HEK293 (cell line): ENCODE data around the gene SOX9.
A peak's percentile ranks its signal among the peaks of the same experiment; 100 is the strongest.

Experiments used
- EGR2 ChIP-seq: fragments of 450-650 bp; formaldehyde crosslinking; IDR thresholded peaks from 2 replicates; pipeline ENCODE4 v1.5.1; 2016; ENCODE audit warnings: low read depth, missing biosample characterization, missing genetic modification characterization
- GFI1B ChIP-seq: fragments of 450-650 bp; formaldehyde crosslinking; IDR thresholded peaks from 2 replicates; pipeline ENCODE4 v1.5.1; 2016; ENCODE audit warnings: missing biosample characterization, missing genetic modification characterization
- KLF10 ChIP-seq: fragments of 450-650 bp; IDR thresholded peaks from 2 replicates; pipeline ENCODE4 v1.5.1; 2018; ENCODE audit warnings: missing biosample characterization, mild to moderate bottlenecking, missing genetic modification characterization
- KLF7 ChIP-seq: fragments of 450-650 bp; formaldehyde crosslinking; IDR thresholded peaks from 2 replicates; pipeline ENCODE4 v1.5.1; 2016; ENCODE audit warnings: missing biosample characterization, missing genetic modification characterization, borderline replicate concordance
- OSR2 ChIP-seq: fragments of 450-650 bp; formaldehyde crosslinking; IDR thresholded peaks from 2 replicates; pipeline ENCODE4 v1.5.1; 2016; ENCODE audit warnings: missing biosample characterization, missing genetic modification characterization
- WT1 ChIP-seq: fragments of 450-650 bp; formaldehyde crosslinking; IDR thresholded peaks from 2 replicates; pipeline ENCODE4 v1.5.1; 2016; ENCODE audit warnings: missing biosample characterization, missing genetic modification characterization
- ZBTB7A ChIP-seq: fragments of 450-650 bp; formaldehyde crosslinking; IDR thresholded peaks from 2 replicates; pipeline ENCODE4 v1.5.1; 2016; ENCODE audit warnings: low read depth, missing biosample characterization, missing genetic modification characterization
- ZFHX2 ChIP-seq: fragments of 450-650 bp; formaldehyde crosslinking; conservative IDR thresholded peaks from 2 replicates; pipeline ENCODE4 v1.5.1; 2016; ENCODE audit warnings: missing biosample characterization, missing genetic modification characterization
- ZNF133 ChIP-seq: fragments of 450-650 bp; formaldehyde crosslinking; IDR thresholded peaks from 2 replicates; pipeline ENCODE4 v1.5.1; 2016; ENCODE audit warnings: missing biosample characterization, missing genetic modification characterization
- ZNF146 ChIP-seq: fragments of 450-650 bp; formaldehyde crosslinking; IDR thresholded peaks from 2 replicates; pipeline ENCODE4 v1.5.1; 2016; ENCODE audit warnings: missing biosample characterization, missing genetic modification characterization
- ZNF157 ChIP-seq: fragments of 450-650 bp; formaldehyde crosslinking; IDR thresholded peaks from 2 replicates; pipeline ENCODE4 v1.5.1; 2016; ENCODE audit warnings: missing biosample characterization, missing genetic modification characterization
- ZNF184 ChIP-seq: fragments of 450-650 bp; IDR thresholded peaks from 2 replicates; pipeline ENCODE4 v1.5.1; 2018; ENCODE audit warnings: missing biosample characterization, mild to moderate bottlenecking, missing genetic modification characterization
- ZNF248 ChIP-seq: fragments of 450-650 bp; formaldehyde crosslinking; IDR thresholded peaks from 2 replicates; pipeline ENCODE4 v1.5.1; 2017; ENCODE audit warnings: missing biosample characterization, missing genetic modification characterization
- ZNF391 ChIP-seq: fragments of 450-650 bp; formaldehyde crosslinking; IDR thresholded peaks from 2 replicates; pipeline ENCODE4 v1.5.1; 2016; ENCODE audit warnings: low read depth, missing biosample characterization, missing genetic modification characterization, borderline replicate concordance
- ZNF560 ChIP-seq: fragments of 450-650 bp; formaldehyde crosslinking; IDR thresholded peaks from 2 replicates; pipeline ENCODE4 v1.5.1; 2017; ENCODE audit warnings: missing biosample characterization, missing genetic modification characterization, borderline replicate concordance
- ZNF629 ChIP-seq: fragments of 450-650 bp; formaldehyde crosslinking; IDR thresholded peaks from 2 replicates; pipeline ENCODE4 v1.5.1; 2017; ENCODE audit warnings: missing biosample characterization, missing genetic modification characterization
- ZNF660 ChIP-seq: fragments of 450-650 bp; IDR thresholded peaks from 2 replicates; pipeline ENCODE4 v1.5.1; 2018; ENCODE audit warnings: missing biosample characterization, mild to moderate bottlenecking, missing genetic modification characterization
- ZNF701 ChIP-seq: fragments of 450-650 bp; formaldehyde crosslinking; IDR thresholded peaks from 2 replicates; pipeline ENCODE4 v1.5.1; 2016; ENCODE audit warnings: missing biosample characterization, missing genetic modification characterization
- ZNF76 ChIP-seq: fragments of 450-650 bp; formaldehyde crosslinking; IDR thresholded peaks from 2 replicates; pipeline ENCODE4; 2016; ENCODE audit warnings: low read depth, missing biosample characterization, missing genetic modification characterization, borderline replicate concordance
- ZNF785 ChIP-seq: fragments of 450-650 bp; formaldehyde crosslinking; IDR thresholded peaks from 2 replicates; pipeline ENCODE4 v1.5.1; 2016; ENCODE audit warnings: missing biosample characterization, missing genetic modification characterization
- TF ChIP-seq, protein P1 (sequence below): fragments of 450-650 bp; formaldehyde crosslinking; IDR thresholded peaks from 2 replicates; pipeline ENCODE4 v1.5.1; 2017; ENCODE audit warnings: missing biosample characterization, missing genetic modification characterization
- TF ChIP-seq, protein P2 (sequence below): fragments of 450-650 bp; formaldehyde crosslinking; IDR thresholded peaks from 2 replicates; pipeline ENCODE4 v1.5.1; 2016; ENCODE audit warnings: missing biosample characterization, missing genetic modification characterization
- TF ChIP-seq, protein P3 (sequence below): fragments of 450-650 bp; formaldehyde crosslinking; conservative IDR thresholded peaks from 2 replicates; pipeline ENCODE4 v1.5.1; 2016; ENCODE audit warnings: low read depth, missing biosample characterization, missing genetic modification characterization
- TF ChIP-seq, protein P4 (sequence below): fragments of 450-650 bp; formaldehyde crosslinking; IDR thresholded peaks from 2 replicates; pipeline ENCODE4; 2016; ENCODE audit warnings: missing biosample characterization, missing genetic modification characterization
- TF ChIP-seq, protein P5 (sequence below): fragments of 450-650 bp; formaldehyde crosslinking; IDR thresholded peaks from 2 replicates; pipeline ENCODE4 v1.5.1; 2016; ENCODE audit warnings: missing biosample characterization, missing genetic modification characterization
- TF ChIP-seq, protein P6 (sequence below): fragments of 450-650 bp; formaldehyde crosslinking; IDR thresholded peaks from 2 replicates; pipeline ENCODE4 v1.5.1; 2017; ENCODE audit warnings: missing biosample characterization, missing genetic modification characterization

SOX9 gene

DNA sequence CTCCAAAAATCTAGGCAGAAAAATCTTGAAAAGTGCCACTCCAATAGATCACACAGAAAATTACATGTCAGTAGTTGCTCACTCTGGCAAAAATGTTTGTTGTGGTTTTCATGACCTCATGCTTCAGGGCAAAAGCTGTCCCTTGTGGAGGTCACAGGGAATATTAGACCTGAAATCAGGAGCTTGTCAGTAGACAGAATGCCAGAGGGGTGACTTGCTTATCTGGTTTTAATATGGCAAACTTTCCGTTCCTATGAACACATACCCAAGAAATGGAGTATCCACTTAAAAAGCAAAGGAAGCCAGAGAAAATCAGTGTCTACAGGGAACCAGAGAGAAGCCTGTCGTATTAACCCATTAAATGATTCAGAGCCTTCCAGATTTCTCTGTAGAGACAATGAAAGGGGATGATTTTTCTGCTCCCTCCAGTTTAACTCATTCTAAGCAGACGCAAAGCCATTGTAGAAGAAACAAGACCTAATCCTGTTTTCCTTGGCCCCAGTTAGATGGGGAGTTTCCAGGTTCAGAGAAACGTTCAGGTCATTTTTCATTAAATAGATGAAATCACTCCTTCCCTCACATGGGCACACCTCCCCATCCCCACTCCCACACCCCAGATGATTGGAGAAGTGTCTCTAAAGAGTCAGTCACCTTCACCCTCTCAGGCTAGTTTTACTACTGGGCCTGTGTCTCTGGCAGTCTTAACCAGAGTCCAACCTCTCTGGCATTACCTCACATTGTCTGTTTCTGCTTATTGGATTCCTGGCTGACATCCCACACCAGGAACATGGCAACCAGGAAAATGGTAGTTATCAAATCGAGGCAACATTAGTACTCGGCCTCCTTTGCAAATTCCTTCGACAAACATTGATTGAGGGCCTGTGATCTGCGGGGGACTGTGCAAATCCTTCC is 6.0 kb downstream of the SOX9 start (continued):
- TF ChIP-seq ZNF146 (no peak), ZNF391 (tag by site-specific recombination) (no peak), ZNF560 (tag by site-specific recombination) (no peak), ZNF157 (no peak), ZNF184 (tag by site-specific recombination) (no peak), ZFHX2 (tag by site-specific recombination) (peak; percentile 39), OSR2 (tag by site-specific recombination) (peak; percentile 31; the same call in 1 of the 2 replicates), KLF7 (no peak), EGR2 (0 out of 2 replicates have a peak, but pooled peaks have one; percentile 26), ZNF785 (tag by site-specific recombination) (no peak), ZNF76 (tag by site-specific recombination) (no peak), ZNF133 (no peak), ZNF629 (tag by site-specific recombination) (0 out of 2 replicates have a peak, but pooled peaks have one; percentile 23), KLF10 (tag by site-specific recombination) (no peak), WT1 (tag by site-specific recombination) (peak; percentile 75), ZNF701 (tag by site-specific recombination) (no peak), ZBTB7A (no peak), ZNF660 (no peak), GFI1B (0 out of 2 replicates have a peak, but pooled peaks have one; percentile 29), ZNF248 (no peak)
- TF ChIP-seq, protein P1, sequence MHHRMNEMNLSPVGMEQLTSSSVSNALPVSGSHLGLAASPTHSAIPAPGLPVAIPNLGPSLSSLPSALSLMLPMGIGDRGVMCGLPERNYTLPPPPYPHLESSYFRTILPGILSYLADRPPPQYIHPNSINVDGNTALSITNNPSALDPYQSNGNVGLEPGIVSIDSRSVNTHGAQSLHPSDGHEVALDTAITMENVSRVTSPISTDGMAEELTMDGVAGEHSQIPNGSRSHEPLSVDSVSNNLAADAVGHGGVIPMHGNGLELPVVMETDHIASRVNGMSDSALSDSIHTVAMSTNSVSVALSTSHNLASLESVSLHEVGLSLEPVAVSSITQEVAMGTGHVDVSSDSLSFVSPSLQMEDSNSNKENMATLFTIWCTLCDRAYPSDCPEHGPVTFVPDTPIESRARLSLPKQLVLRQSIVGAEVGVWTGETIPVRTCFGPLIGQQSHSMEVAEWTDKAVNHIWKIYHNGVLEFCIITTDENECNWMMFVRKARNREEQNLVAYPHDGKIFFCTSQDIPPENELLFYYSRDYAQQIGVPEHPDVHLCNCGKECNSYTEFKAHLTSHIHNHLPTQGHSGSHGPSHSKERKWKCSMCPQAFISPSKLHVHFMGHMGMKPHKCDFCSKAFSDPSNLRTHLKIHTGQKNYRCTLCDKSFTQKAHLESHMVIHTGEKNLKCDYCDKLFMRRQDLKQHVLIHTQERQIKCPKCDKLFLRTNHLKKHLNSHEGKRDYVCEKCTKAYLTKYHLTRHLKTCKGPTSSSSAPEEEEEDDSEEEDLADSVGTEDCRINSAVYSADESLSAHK (tag by site-specific recombination) = peak; percentile 24; the same call in 1 of the 2 replicates
- TF ChIP-seq, protein P2, sequence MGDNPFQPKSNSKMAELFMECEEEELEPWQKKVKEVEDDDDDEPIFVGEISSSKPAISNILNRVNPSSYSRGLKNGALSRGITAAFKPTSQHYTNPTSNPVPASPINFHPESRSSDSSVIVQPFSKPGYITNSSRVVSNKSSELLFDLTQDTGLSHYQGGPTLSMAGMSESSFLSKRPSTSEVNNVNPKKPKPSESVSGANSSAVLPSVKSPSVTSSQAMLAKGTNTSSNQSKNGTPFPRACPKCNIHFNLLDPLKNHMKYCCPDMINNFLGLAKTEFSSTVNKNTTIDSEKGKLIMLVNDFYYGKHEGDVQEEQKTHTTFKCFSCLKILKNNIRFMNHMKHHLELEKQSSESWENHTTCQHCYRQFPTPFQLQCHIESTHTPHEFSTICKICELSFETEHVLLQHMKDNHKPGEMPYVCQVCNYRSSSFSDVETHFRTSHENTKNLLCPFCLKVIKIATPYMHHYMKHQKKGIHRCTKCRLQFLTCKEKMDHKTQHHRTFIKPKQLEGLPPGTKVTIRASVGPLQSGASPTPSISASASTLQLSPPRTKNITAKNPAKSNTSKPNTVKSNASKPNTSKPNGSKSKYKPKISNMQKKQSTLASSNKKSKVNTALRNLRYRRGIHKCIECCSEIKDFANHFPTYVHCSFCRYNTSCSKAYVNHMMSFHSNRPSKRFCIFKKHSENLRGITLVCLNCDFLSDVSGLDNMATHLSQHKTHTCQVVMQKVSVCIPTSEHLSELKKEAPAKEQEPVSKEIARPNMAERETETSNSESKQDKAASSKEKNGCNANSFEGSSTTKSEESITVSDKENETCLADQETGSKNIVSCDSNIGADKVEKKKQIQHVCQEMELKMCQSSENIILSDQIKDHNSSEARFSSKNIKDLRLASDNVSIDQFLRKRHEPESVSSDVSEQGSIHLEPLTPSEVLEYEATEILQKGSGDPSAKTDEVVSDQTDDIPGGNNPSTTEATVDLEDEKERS = no peak
- TF ChIP-seq, protein P3, sequence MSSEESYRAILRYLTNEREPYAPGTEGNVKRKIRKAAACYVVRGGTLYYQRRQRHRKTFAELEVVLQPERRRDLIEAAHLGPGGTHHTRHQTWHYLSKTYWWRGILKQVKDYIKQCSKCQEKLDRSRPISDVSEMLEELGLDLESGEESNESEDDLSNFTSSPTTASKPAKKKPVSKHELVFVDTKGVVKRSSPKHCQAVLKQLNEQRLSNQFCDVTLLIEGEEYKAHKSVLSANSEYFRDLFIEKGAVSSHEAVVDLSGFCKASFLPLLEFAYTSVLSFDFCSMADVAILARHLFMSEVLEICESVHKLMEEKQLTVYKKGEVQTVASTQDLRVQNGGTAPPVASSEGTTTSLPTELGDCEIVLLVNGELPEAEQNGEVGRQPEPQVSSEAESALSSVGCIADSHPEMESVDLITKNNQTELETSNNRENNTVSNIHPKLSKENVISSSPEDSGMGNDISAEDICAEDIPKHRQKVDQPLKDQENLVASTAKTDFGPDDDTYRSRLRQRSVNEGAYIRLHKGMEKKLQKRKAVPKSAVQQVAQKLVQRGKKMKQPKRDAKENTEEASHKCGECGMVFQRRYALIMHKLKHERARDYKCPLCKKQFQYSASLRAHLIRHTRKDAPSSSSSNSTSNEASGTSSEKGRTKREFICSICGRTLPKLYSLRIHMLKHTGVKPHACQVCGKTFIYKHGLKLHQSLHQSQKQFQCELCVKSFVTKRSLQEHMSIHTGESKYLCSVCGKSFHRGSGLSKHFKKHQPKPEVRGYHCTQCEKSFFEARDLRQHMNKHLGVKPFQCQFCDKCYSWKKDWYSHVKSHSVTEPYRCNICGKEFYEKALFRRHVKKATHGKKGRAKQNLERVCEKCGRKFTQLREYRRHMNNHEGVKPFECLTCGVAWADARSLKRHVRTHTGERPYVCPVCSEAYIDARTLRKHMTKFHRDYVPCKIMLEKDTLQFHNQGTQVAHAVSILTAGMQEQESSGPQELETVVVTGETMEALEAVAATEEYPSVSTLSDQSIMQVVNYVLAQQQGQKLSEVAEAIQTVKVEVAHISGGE (tag by site-specific recombination) = no peak
- TF ChIP-seq, protein P4, sequence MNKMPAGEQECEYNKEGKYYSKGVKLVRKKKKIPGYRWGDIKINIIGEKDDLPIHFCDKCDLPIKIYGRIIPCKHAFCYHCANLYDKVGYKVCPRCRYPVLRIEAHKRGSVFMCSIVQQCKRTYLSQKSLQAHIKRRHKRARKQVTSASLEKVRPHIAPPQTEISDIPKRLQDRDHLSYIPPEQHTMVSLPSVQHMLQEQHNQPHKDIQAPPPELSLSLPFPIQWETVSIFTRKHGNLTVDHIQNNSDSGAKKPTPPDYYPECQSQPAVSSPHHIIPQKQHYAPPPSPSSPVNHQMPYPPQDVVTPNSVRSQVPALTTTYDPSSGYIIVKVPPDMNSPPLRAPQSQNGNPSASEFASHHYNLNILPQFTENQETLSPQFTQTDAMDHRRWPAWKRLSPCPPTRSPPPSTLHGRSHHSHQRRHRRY (tag by site-specific recombination) = no peak
- TF ChIP-seq, protein P5, sequence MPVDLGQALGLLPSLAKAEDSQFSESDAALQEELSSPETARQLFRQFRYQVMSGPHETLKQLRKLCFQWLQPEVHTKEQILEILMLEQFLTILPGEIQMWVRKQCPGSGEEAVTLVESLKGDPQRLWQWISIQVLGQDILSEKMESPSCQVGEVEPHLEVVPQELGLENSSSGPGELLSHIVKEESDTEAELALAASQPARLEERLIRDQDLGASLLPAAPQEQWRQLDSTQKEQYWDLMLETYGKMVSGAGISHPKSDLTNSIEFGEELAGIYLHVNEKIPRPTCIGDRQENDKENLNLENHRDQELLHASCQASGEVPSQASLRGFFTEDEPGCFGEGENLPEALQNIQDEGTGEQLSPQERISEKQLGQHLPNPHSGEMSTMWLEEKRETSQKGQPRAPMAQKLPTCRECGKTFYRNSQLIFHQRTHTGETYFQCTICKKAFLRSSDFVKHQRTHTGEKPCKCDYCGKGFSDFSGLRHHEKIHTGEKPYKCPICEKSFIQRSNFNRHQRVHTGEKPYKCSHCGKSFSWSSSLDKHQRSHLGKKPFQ (tag by site-specific recombination) = no peak
- TF ChIP-seq, protein P6, sequence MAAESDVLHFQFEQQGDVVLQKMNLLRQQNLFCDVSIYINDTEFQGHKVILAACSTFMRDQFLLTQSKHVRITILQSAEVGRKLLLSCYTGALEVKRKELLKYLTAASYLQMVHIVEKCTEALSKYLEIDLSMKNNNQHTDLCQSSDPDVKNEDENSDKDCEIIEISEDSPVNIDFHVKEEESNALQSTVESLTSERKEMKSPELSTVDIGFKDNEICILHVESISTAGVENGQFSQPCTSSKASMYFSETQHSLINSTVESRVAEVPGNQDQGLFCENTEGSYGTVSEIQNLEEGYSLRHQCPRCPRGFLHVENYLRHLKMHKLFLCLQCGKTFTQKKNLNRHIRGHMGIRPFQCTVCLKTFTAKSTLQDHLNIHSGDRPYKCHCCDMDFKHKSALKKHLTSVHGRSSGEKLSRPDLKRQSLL = no peak
